Inflammatory macrophage (primary cell): ENCODE results near the gene RFX8.
"Not testable (repeated sequence)": the region's sequence is repeated elsewhere in the genome, so short reads cannot be mapped to it uniquely, and the experiment has no call there.

Source experiments
- DNase-seq, 2 donors: peaks; one replicate each; pipeline ENCODE4 v3.0.0-alpha.2; 2020 to 2022
- total RNA-seq, 18 experiments: gene quantifications; one replicate each; lab custom pipeline; 2026; ENCODE audit warnings: mixed read lengths in 6 of 18, inconsistent platforms in 2 of 18; lab: John Stamatoyannopoulos, UW

The RFX8 gene
- total RNA-seq, result 0 to 0.72 (median 0.08) reads per million in 18 experiments

DNA sequence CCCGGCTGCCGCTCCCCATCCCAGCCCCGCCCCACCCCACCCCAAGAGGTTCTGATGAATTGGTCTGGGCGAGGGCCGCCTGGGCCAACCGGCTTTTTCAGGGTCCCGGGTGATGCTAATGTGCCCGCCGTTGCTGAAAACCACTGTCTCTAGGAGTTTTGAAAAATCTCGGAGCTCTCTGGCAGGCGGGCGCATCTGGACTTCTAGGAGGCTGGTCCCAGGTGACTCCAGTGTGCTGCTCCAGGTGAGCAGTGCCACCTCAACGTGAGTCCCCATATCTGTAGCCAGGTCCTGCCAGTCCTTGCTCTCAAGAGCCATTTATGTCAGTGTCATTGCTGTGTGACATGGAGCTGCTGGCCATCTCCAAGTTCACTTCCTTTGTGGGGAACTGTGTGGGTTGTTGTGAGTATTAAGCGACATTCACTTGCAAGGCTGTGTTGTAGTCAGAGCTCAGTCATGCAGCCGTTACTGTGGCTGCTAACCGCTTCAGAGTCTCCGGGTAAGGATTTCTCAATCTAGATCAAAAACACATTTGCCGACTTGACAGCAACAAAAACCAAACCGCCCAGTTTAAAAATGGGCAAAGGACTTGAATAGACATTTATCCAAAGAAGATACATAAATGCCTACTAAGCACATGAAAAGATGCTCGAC is at the start of gene RFX8:
TSS of gene RFX8 (minus strand) at position 382 of the 654 bp plus-strand sequence. CDS start 8,264 bp downstream, outside the sequence.
- peak; percentile 93 to 97 for DNase-seq

DNA sequence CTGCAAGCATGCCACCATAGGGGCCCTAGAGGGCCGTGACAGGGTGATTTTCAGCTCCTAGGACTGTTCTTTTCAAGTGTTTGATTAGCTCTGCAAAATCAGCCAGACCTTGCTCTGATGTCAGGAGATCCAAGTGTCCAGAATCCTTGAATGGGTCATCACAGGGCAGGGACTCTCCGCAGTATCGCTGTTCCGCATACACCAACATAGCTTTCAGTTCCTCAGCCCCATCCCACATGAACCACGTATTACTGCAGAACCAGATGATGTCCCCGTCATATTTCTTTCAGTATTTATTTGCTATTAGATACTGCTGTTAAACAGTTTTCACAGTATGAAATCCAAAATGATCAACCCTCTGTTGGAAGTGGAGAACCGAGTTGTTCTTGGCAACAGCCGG is 46.6 kb upstream of the RFX8 start:
- DNase-seq, result peak; percentile 80 to 88

DNA sequence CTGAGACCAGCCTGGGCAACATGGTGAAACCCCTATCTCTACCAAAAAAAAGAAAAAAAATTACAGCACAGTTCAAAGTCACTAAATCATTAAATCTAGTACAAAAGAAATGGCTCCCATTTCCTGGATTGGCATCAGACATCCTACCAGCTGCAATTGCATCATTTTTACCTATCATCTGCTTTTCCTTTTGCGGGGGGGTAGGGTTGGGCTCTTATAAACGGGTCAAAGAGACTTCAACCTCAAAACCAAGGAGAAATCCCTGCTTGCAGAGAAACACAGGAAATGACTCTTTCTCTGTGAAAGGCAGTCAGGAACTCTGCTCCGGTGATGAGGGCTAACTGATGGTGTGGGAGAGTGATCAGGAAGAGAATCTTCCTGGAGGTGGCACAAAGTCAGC is 45.3 kb upstream of the RFX8 start:
- no peak for DNase-seq

DNA sequence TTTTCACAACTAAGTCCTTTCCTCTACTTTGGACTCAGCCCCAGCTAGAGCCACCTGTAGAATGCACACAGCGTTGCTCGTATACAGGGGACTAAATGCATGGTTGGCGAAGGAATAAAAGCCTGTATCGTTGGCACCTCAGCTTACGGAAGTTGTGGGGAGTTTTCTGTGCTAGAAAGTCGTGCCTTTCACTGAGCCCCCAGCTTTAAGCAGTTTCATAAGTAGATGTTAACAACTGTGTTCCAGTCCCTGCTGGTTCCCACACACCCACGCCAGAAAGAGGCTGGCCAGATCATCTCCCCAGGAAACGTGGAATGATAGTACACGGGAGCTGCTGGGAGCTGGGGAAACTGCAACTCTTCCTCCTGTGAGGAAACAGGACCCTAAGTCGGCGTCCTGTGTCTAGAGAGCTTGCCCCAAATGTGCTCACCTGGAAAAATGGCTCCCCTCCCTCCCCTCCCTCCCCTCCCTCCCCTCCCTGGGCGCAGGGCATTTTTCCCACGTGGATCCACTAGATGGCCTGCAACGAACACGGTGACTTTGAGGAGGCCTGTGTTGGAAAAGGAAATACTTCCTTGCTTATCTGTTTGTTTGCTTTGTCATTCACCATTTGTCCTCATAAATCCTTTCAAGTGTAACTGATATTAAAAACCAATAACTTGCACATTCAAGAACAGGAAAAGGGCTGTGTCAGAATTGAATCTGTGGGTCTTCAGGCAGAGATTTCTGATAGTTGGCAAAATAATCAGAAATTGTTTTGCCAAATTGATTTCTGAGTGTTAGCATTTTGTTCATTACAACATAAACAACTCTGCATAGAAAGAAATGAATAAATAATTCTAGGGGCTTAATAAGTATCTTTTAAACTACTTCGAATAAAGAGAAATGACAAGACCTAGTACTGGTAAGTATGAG is 43.9 kb upstream of the RFX8 start:
- DNase-seq, result no peak

DNA sequence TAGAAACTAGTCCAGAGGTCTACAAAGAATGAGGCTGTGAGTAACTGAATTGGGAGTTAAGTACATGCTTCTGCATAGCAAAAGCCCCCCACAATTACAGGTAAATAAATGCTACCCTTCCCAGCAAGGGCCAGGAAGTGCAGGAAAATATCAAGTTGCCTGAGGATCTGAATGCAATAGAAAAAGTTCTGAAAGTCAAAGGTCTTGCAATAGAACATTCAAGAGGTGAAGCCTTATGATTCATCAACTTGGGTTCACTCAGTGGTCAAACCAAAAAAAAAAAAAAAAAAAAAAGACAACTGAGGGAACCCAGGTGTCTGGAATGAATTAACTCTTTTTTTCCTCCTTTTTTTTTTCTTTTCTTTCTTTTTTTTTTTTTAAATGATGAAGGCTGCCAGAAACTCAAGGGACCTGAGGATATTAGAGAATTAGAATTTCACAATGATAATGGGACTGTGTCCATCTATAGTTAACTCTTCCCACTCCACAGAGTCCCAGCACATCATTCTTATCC is 42.9 kb upstream of the RFX8 start:
- DNase-seq, result no peak

DNA sequence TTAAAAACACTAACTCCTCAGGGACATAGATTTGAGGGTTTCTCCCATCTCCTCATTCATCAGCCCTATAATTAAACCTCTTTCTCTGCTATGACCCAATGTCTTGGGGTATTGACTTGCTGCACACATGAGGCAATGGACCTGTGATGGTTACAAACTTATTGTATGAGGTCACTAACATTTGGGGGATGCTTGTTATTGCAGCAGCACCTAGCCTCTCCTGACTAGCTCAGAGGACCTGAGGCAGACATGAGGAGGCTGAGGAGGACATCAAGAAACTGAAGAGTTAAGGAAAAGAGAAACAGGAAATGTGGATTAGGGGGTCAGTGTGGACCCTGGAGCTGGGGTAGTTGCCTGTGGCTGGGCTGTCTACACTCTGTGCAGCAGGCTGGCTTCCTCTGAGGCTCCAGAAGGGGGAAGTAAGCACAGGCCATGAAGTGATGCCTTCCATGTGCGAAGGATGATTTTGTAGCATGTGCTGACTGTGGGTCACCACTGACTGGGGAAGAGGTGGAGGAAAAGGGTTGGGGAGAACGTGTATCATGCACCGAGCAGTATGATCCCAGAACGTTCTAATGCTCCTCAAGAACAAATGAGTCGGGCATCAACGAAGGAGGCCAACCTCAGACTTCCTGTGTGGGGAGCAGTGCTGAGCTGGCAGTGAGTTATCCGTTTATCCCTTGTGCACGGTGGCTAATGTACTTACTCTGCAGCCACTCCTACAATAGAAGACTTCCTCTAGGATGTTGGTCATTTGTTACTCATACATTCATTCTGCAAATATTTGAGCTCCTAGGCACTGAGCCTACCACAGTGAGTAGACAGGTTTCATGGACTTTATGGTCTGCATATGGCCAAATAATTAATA is 42.1 kb upstream of the RFX8 start:
- DNase-seq, result peak; percentile 66 to 73

DNA sequence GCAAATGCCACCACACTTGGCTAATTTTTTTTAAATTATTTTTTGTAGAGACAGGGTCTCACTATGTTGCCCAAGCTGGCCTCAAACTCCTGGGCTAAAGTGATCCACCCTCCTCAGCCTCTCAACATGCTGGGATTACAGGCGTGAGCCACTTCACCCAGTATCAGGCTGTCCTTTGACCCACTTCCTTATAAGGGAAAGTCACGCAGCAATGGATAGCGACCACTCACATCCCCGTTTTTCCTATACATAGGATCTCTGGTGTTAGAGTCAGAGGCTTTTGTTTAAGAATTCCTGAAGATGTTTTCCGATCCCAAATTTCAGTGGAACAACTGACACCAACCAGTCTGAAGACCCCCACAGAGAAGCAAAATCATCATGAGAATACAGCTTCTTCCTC is 41.4 kb upstream of the RFX8 start:
- no peak for DNase-seq

DNA sequence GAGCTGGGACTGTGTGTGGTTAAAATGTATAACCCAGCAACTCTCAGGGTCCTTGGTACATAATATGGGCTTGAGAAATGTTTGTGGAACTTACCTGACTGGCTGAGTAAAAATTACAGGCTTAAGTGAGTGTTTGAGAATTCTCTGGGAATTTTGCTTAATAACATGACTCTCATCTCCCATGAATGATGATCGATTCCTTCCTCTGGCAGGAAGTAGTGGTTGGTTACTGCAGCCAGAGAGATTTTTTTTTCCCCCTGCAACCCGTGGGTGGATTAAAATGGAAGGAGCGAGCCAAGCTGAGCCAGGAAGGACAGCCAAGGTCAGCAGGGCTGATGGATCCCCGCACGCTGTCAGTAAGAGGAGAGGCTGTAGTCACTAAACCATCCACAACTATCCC is 40.6 kb upstream of the RFX8 start:
- DNase-seq, result no peak

DNA sequence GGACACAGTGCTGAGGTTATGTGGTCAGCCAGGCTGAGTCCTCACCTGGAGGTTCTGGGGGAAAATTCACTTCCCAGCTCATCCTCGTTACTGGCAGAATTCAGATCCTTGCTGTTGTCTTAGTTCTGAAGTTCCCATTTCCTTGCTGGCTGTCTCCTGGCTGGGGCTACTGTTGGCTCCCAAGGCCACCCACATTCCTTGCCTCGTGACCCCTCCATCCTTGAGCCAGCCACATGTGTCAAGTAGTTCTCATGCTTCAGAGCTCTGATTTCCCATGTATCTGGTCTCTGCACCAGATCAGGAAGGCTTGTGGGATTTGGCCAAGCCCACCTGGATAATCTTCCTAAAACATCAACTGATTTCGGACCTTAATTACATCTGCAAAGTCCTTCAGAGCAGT is 38.1 kb upstream of the RFX8 start:
- no peak for DNase-seq

DNA sequence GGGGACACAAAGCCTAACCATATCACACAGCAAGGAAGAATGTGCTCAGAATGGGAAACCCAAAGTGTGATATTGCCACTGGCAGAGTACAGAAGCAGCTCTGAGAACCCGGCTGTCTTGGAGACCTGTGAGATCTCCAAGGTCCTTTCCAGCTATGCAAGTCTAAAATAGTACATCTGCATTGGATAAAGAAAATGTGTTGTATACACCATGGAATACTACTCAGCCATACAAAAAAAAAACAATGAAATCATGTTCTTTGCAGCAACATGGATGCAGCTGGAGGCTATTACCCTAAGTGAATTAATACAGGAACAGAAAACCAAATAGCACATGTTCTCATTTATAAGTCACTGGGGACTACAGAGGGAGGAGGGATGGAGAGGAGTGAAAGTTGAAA is 36.5 kb upstream of the RFX8 start:
- DNase-seq, result no peak

DNA sequence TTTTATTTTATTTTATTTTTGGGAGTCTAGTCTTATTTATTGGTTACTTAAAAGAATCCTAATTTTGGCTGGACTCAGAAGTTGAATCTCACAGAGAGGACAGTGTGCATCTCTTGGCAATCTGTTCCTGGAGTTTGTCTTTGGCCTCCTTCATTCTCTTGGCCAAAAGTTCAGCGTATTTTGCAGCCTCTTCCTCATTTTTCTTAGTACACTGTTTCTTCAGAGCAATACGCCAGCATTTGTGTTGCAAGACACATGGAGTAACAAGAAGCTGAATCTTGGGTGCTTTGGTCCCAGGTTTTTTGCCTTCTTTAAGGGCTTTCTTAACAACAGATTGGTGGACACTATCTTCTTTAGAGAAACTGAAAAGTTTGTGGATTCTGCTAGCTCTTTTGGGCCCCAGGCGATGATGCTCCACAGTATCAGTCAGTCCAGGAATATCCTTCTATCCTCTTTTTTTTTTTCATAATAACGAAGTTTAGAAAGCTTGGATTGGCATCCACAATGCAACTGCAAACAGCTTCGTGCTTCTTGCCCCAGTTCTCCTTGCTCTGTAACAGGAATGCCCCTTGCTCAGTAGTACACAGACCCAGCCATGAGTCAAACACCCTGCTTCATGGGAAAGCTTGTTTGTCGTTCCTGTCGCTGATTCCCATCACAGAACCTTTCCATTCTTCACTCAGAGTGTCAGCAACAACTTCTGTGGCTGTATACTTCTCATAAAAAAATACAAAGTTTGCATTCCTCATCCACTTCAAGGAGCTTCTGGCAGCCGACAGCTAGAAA is 34.8 kb upstream of the RFX8 start:
- DNase-seq, result peak; percentile 83 to 88

DNA sequence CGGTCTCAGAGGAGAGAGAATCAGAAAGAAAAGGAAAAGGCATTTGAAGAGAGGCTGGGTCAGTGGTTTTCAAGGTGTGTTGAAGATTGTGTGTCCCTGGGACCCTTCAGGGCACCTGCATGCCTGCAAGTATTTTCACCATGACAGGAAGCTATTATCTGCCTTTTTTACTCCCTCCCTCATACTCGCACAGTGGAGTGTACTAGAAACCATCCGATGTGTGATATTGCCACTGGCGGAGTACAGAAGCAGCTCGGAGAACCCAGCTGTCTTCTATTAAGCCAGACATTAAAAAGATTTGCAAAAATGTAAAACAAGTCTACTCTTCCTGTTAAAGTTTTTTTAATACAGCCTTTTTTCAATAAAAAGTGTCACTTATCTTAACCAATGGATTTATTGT is 33.7 kb upstream of the RFX8 start:
- no peak for DNase-seq

DNA sequence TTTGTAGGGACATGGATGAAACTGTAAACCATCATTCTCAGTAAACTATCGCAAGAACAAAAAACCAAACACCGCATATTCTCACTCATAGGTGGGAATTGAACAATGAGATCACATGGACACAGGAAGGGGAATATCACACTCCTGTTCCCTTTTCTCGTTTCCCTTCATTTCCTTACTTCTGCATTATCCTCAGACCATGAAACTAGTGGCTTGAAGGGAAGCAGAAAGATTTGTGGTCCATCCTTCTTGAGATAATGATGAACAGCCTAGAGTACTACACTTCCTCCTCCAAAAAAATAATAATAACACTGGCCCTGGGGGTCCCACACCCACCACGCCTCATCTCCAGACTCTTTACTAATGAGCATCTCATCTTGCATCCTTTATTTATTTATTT is 30.4 kb upstream of the RFX8 start:
- peak; percentile 14 to 28 for DNase-seq

DNA sequence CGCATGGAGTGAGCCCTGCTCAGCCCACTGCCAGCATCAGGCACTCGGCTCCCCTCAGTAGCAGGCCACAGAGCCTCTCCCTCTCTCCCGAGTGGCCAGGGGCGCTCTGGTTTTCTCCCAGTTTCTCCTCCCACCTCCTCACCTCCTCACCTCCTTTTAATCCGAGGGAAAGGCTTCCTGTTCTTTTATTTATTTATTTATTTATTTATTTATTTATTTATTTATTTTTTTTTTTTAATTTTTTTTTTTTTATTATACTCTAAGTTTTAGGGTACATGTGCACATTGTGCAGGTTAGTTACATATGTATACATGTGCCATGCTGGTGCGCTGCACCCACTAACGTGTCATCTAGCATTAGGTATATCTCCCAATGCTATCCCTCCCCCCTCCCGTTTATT is 29.8 kb upstream of the RFX8 start:
- not testable (repeated sequence) for DNase-seq

DNA sequence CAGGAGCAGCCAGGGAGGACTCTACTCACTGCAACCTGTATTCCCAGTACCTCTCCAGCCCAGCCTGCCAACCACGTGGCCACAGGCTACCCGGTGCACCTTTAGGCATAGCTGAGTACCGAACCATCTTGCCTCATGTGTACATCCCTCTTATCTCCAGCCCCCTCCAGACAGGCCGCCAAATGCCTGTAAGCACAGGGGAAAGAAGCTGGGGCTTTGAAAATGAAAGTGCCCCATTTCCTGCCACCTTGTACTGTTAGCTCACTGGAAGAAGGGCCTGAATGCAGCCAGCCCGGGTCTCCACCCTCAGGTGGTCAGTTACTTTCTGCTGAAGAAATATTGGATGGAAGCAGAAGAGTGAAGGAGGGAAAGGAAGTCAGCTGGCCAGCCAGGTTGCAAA is 27.2 kb upstream of the RFX8 start:
- DNase-seq, result no peak

DNA sequence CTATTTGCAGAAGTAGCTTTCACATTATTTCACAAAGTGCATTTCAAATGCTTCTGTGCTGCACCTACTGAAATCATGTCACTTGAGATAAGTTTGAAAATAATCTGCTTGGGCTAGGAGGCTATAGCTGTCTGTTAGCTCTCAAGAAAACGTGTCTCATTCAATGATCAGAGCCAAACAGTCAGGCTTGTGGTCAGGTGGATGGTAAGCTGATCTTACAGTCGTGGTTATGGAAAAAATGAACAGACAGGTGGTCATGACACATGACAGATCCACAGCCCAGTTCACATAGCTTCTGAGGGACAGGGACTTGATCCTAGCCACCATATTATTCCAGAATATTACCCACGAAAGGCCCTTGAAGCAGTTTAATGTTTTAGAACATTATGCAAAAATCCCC is 26.5 kb upstream of the RFX8 start:
- DNase-seq, result peak in 1 of 2 donors; percentile 14

DNA sequence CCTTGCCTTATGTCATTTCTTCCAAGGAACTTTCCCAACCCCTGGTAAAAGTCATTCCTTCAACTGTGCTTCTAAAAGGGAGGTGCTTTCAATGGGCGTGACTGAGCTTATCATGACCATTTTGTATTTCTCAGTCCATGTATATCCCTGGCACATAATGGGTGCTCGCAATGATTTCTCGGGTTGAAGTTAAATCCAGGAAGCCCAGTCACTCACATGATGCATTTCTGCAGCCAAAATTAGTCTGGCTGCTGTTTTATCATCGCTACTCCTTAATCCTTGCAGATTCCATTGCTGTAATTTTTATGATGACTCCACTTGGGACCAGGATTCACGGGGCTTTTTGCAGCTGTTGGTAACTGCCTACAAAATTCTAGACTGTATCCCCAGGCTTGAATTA is 25.9 kb upstream of the RFX8 start:
- no peak for DNase-seq

DNA sequence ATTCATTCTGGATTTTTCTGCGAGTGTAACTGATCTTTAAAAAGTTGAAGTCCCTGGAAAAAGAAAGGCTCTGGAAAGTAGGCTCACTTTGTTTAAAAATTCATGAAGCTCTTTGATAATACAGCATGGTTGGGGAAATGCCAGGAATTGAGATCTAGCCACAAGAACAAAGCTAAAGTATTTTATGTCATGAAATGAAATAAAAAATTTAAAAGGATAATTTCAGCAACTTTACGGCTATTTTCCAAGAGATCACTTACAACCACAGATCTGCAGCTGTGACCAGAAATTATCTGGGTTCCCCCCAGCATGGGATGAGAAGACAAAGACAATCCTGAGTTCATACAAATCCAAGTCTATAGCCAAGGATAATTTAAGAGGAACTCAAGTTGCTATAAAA is 25.3 kb upstream of the RFX8 start:
- DNase-seq, result no peak

DNA sequence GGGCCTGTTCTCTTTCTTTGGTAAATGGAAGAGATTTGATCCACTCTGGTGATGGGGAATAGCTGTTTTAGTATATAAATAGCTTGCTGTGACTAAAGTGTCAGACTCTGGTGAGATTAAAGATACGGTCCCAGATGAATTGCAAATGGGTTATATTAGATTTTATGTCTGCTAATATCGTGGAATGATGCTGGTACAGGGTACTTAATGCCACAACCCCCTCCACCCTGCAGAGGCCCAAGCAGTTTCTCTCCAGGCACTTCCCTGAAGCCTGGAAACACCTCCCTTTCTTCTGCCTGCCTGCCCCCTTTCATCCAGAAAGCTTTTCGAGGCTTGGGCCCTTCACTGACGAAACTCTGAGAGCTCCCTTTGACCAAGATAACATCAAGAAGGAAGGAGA is 21.4 kb upstream of the RFX8 start:
- no peak for DNase-seq

DNA sequence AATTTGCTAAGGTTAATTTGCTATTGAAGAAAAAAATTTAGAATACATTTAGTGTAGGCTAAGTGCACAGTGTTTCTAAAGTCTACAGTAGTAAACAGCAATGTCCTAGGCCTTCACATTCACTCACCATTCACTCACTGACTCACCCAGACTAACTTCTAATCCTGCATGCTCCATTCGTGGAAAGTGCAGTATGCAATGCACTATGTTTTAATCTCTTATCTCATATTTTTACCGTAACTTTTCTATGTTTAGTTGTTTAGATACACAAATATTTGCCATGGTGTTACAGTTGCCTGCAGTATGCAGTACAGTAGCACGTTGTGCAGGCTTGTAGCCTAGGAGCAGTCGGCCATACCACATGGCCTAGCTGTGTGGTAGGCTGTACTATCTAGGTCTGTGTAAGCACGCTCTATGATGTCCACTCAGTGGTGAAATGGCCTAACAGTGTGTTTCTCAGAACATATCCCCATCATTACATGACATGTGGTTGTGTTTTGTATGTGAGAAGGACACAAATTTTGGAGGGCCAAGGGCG is 18.1 kb upstream of the RFX8 start:
- DNase-seq, result no peak

DNA sequence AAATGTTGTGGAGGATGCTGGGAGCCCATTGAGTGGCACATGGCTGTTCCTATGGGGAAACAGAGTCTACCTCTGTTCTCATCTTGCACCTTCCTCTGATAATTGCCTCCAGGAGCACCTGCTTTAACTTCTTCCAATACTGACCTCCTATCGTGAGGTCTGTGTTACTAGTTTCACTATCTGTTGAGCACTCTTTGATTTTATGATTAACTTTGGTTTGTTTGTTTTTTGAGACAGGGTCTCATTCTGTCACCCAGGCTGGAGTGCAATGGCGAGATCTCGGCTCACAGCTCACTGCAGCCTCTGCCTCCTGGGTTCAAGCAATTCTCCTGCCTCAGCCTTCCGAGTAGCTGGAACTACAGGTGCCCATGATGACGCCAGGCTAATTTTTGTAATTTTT is 12.1 kb upstream of the RFX8 start:
- no peak for DNase-seq

DNA sequence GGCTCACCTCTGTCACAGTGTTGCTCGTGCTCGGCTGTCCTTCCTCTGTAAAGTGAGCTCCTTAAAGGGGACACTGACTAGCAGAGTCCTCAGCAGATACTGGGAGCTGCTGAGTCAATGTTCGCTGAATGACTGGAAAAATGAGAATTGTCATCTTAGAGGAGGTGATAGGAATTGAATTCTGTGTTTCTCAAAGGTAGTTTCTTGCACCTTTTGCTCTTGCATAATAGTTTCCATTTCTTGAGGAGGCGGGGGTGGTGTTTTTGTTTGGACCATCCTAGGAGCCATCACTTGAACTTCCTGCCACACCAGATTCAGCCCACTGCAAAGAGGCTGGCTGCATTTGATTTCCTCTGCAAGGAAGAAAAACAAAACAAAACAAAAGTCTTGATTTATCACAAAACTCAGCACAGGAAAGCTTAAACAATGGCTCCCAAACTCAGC is 11.4 kb upstream of the RFX8 start:
- no peak for DNase-seq
